GM12875 (cell line): ENCODE data around the gene PGA3.

Experiments
- H3K4me3 ChIP-seq: one replicate; pipeline ENCODE4 v1.5.1; 2011; ENCODE audit warnings: low read depth, low read length, control low read depth
- CTCF ChIP-seq: IDR thresholded peaks from 2 replicates; pipeline ENCODE4 v1.5.1; 2011; ENCODE audit warnings: low read depth, mild to moderate bottlenecking, control low read depth, inconsistent platforms, low read length, moderate library complexity, borderline replicate concordance; ENCODE audit not compliant: insufficient read depth

PGA3 gene

GRCh38 chr11:61168042-61168688, 35.1 kb upstream of the PGA3 start:
- no peak overlapping the region for H3K4me3 ChIP-seq
- no peak for TF ChIP-seq CTCF

DNA sequence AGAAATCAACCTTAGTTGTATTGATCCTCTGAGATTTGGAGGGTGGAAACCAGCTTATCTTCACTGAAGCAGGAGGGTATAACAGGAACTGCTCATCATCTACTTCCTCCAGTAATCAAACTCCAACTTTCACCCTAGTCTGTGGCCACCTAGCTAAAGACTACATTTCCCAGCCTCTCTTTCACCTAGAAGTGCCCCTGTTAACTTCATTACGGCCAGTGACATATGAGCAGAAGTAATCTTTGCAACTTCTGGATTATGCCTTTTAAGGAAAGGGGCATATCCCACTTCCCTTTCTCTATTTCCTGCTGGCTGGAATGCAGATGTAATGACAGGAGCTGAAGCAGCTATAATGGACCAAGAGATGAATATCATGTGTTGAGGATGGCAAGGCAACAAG, 34.5 kb upstream of the PGA3 start:
- no peak for TF ChIP-seq CTCF
- H3K4me3 ChIP-seq = no peak overlapping the region

DNA sequence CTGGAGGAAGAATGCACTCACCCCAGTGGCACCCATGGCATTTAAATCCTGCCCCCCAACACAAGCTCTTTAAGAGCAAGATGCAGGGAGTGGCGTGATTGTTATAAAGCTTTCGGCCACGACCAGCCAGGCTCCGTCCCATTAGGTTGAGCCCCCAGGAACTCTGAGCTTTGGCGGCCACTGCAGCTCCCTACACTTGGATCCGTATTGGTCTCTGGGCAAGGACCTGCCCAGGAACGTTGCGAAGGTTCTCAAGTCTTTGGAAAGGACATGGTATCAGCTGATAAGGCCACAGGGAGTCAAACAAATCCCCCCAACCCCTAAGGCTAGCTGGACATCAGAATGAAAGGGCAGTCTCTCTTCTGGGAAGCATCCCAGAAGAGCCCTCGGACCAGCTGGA, 32.7 kb upstream of the PGA3 start:
- no peak for TF ChIP-seq CTCF
- H3K4me3 ChIP-seq = no peak overlapping the region

- H3K4me3 ChIP-seq = no peak overlapping the region
- no peak for TF ChIP-seq CTCF
Observed at GRCh38 chr11:61171907-61172306, 31.4 kb upstream of the PGA3 start.

DNA sequence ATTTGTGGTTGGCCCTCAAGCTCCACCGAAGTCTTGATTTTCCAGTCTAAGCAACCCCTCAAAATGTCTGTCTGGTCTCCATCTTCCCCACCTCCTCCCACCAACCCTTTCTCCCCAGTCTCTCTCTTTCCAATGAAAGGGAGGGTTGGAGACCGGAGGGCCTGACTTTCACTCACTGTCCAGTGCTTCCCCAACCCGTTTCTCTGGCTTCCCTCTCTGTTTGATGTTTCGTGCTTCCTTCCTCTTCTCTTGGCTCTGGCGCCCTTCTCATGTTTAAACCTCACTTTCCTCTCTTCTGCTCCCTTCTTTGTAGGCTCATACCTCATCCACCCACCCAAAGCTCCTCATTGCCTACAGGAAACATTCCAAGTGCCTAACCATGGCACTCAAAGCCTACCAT, 31.0 kb upstream of the PGA3 start:
- no peak overlapping the region for H3K4me3 ChIP-seq

GRCh38 chr11:61172888-61173287, 30.4 kb upstream of the PGA3 start:
- H3K4me3 ChIP-seq = no peak overlapping the region
- no peak for TF ChIP-seq CTCF

More for the DNA sequence above, 31.0 kb upstream of the PGA3 start:
- TF ChIP-seq CTCF = no peak

DNA sequence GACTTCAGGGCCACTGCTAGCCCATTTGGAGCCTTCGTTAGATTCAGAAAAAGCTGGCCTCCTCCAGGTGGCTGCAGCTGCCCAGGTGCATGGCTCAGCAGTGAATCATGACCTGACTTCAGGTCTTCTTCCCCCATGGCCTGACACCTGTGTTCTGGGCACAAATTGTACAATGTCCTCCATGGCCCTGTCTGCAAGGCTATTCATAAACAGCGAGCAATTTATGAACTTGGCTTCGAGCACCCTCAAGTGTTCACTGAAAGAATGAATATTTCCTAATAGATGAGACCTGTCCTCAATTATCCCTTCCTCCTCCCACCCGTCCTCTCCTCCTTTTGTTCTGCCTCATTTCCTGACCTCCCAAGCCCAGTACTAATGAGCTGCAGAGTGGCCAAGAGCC, 29.9 kb upstream of the PGA3 start:
- TF ChIP-seq CTCF = no peak
- H3K4me3 ChIP-seq = no peak overlapping the region
